HG03025 (cell line): Measurements from ENCODE around the gene FLACC1.
"Not testable (repeated sequence)": the region's sequence is repeated elsewhere in the genome, so short reads cannot be mapped to it uniquely, and the experiment has no call there.

Experiments used
- ATAC-seq: cut with Tn5 transposase; IDR thresholded peaks from one replicate; pipeline ENCODE4 v1.9.1; 2021; ENCODE audit warnings: mild to moderate bottlenecking, moderate library complexity; ENCODE audit not compliant: unreplicated experiment, low FRiP score

Gene FLACC1

GRCh38 chr2:201357221-201357620 is at the start of gene FLACC1:
Gene FLACC1, minus strand, starts transcription at chr2:201357345. Its CDS starts 5,941 bp downstream, at chr2:201351404.
- ATAC-seq = no peak

GRCh38 chr2:201406077-201406662 is 49.0 kb upstream of the FLACC1 start:
- ATAC-seq = no peak

GRCh38 chr2:201404699-201405280 is 47.6 kb upstream of the FLACC1 start:
- ATAC-seq = no peak

- no peak for ATAC-seq
Observed at GRCh38 chr2:201403880-201404279, 46.7 kb upstream of the FLACC1 start.

GRCh38 chr2:201402651-201403562 is 45.8 kb upstream of the FLACC1 start:
- ATAC-seq = no peak

- no peak for ATAC-seq
Observed at GRCh38 chr2:201401815-201402214, 44.7 kb upstream of the FLACC1 start.

- ATAC-seq = no peak
Observed at GRCh38 chr2:201396595-201396994, 39.5 kb upstream of the FLACC1 start.

GRCh38 chr2:201383136-201383535 is 26.0 kb upstream of the FLACC1 start:
- ATAC-seq = no peak

GRCh38 chr2:201378496-201379397 is 21.6 kb upstream of the FLACC1 start:
- ATAC-seq = no peak

GRCh38 chr2:201377218-201377617 is 20.1 kb upstream of the FLACC1 start:
- ATAC-seq = no peak

GRCh38 chr2:201369775-201370174 is 12.6 kb upstream of the FLACC1 start:
- ATAC-seq = no peak

GRCh38 chr2:201369318-201369717 is 12.2 kb upstream of the FLACC1 start:
- not testable (repeated sequence) for ATAC-seq

GRCh38 chr2:201366146-201366545 is 9.0 kb upstream of the FLACC1 start:
- no peak for ATAC-seq

- no peak for ATAC-seq
Observed at GRCh38 chr2:201363857-201364560, 6.9 kb upstream of the FLACC1 start.

- no peak for ATAC-seq
Observed at GRCh38 chr2:201362396-201362795, 5.3 kb upstream of the FLACC1 start.

- no peak for ATAC-seq
Observed at GRCh38 chr2:201361078-201361733, 4.1 kb upstream of the FLACC1 start.

GRCh38 chr2:201360256-201360655 is 3.1 kb upstream of the FLACC1 start:
- no peak for ATAC-seq

- ATAC-seq = no peak
Observed at GRCh38 chr2:201358684-201359083, 1.5 kb upstream of the FLACC1 start.

GRCh38 chr2:201353116-201353515 is 4.0 kb downstream of the FLACC1 start:
- no peak for ATAC-seq
